Stimulated activated CD4-positive, alpha-beta T cell treated with anti-CD3 and anti-CD28 coated beads, Interleukin-12 subunit alpha, Interleukin-12 subunit beta, amount 100 ng/mL, for 48 hours (primary cell): ENCODE data around the gene ADGRF1.
A peak's percentile ranks its signal among the peaks of the same experiment; 100 is the strongest.
"Not testable (repeated sequence)": the region's sequence is repeated elsewhere in the genome, so short reads cannot be mapped to it uniquely, and the experiment has no call there.

Source experiments
- DNase-seq, 3 donors: peaks; one replicate each; pipeline ENCODE4 v3.0.0-alpha.2; 2020; ENCODE audit warnings: low read depth in 2 of 3, low spot score in 1 of 3

The ADGRF1 gene

GRCh38 chr6:47061309-47062300 lies 19.5 kb upstream of the ADGRF1 start:
- DNase-seq, result no peak

- DNase-seq, result no peak
These were observed 17.2 kb upstream of the ADGRF1 start for GRCh38 chr6:47059216-47059885.

- DNase-seq, result no peak
These were observed 15.9 kb upstream of the ADGRF1 start for GRCh38 chr6:47057830-47058540.

GRCh38 chr6:47056832-47057231 lies 14.7 kb upstream of the ADGRF1 start:
- no peak for DNase-seq

- DNase-seq, result not testable (repeated sequence)
These were observed 12.2 kb upstream of the ADGRF1 start for GRCh38 chr6:47054302-47054701.

GRCh38 chr6:47048638-47049037 lies 6.5 kb upstream of the ADGRF1 start:
- no peak for DNase-seq

- peak in 2 of 3 donors; percentile 8 to 28 for DNase-seq
These were observed 5.6 kb upstream of the ADGRF1 start for GRCh38 chr6:47047479-47048407.

GRCh38 chr6:47047097-47047478 lies 5.0 kb upstream of the ADGRF1 start:
- no peak for DNase-seq

GRCh38 chr6:47044397-47044796 lies 2.3 kb upstream of the ADGRF1 start:
- no peak for DNase-seq

- DNase-seq, result no peak
These were observed 1.2 kb upstream of the ADGRF1 start for GRCh38 chr6:47043286-47043685.

- DNase-seq, result no peak
These were observed 391 bp downstream of the ADGRF1 start for GRCh38 chr6:47041741-47042140.

- no peak for DNase-seq
These were observed 7.2 kb downstream of the ADGRF1 start for GRCh38 chr6:47034926-47035325.

- no peak for DNase-seq
These were observed 7.7 kb downstream of the ADGRF1 start for GRCh38 chr6:47034421-47034820.

GRCh38 chr6:47032974-47033765 lies 9.0 kb downstream of the ADGRF1 start:
- DNase-seq, result no peak

- DNase-seq, result no peak
These were observed 10.5 kb downstream of the ADGRF1 start for GRCh38 chr6:47031656-47032055.

GRCh38 chr6:47029865-47030561 lies 12.1 kb downstream of the ADGRF1 start:
- no peak for DNase-seq

GRCh38 chr6:47028835-47029360 lies 13.2 kb downstream of the ADGRF1 start:
- DNase-seq, result no peak

GRCh38 chr6:47027315-47027714 lies 14.8 kb downstream of the ADGRF1 start:
- DNase-seq, result no peak

GRCh38 chr6:47026679-47027078 lies 15.5 kb downstream of the ADGRF1 start:
- no peak for DNase-seq
